ENCODE data around the gene PLD3.
"Not testable (repeated sequence)": the region's sequence is repeated elsewhere in the genome, so short reads cannot be mapped to it uniquely, and the experiment has no call there.

Gene PLD3

DNA sequence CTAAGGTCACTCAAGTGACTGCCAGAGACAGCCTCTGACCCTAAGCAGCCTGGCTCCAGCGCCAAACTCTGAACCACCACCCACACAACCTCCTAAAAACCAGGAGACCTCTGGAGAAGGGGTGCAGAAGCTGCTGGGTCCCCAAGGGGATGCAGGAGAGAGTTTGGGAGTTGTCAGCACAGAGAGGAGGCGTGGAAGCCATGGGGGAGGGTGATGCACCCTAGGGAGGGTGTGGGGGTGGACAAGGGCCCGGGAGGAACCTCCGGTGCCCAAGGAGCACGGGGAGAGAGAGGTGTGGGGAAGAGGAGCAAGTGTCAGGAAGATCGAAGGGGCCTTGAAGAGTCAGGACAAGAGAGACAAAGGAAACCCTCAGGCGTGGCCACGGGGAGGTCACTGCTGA is 43.6 kb downstream of the PLD3 start:
- no peak for DNase-seq

DNA sequence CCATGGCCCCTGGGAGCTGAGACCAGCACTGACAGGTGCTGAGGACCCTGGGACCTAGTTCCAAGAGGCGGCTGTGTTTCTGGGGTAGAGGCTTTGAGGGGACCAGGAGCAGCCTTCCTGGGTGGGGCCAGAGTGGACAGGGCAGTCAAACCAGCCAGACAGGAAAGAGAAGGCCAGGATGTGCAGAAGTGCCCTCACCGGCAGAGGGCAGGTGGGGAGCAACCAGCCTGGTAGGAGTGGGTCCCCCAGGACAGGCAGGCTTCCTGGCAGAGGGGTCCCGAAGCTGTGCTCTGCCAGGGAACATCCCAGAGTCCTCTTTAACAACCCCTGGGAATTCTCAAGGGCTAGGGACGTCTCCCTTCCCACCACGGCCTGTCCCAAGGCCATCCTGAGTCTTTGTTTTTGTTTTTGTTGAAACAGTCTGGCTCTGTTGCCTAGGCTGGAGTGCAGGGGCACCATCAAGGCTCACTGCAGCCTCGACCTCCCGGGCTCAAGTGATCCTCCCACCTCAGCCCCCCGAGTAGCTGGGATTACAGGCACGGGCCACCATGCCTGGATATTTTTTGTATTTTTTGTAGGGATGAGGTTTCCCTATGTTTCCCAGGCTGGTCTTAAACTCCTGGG is 44.5 kb downstream of the PLD3 start:
- no peak for DNase-seq

DNA sequence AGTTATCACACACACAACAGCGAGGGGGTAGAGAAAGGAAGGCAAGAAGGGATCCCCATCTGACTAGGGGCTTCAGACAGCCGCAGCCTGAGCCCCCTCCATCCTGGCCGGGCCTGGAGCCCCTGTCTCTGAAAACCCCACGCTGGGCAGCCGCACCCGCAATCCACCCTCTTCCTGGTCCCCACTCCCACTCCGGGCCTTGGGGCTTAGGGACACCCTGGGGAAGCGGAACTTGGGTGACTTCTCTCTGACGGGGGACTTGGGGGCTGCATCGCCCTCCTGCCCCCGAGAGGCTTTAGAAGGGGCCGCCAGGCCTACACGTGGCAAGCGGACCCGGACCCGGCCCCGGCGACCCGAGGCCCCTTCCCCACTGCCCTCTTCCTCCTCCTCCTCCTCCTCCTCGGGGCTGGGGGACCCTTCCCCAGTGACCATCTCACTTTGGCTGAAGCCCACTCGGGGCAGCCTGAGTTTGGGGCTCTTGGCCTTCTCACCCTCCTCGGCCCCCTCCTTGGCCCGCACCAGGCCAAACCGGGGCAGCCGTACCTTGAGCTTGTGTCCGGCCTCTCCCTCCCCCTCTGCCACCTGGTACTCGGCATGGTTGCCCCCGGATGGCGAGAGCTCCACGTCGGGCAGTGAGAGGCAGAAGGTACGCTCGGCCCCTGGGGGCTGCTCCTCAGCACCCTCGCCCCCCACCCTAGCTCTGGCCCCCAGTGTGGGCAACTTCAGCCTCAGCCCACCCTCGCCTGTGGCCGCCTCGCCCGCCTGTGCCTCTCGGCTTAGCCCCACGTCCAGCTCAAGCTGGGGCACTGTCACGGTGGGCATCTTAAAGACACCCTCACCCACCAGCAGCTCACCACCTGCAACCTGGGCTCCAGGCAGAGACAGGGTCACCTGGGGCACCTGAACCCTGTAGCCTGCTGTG is 45.7 kb downstream of the PLD3 start:
- DNase-seq = no peak

DNA sequence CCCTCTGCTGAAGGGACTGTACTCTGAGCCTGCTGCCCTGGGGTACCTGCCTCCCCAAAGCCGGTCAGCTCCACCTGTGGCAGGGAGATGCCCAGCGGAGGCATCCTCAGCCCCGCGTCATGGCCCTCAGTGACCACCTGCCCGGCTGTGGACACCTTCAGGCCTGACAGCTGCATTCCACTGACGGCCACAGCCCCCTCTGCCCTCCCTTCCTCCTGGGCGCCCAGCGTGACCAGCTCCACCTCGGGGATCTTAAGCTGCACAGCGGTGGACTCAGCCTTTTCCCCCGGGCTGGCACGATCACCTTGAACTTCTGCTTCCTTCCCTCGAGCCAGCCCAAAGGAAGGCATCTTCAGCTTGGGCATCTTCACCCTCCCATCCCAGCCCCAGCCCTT is 46.3 kb downstream of the PLD3 start:
- DNase-seq = no peak

DNA sequence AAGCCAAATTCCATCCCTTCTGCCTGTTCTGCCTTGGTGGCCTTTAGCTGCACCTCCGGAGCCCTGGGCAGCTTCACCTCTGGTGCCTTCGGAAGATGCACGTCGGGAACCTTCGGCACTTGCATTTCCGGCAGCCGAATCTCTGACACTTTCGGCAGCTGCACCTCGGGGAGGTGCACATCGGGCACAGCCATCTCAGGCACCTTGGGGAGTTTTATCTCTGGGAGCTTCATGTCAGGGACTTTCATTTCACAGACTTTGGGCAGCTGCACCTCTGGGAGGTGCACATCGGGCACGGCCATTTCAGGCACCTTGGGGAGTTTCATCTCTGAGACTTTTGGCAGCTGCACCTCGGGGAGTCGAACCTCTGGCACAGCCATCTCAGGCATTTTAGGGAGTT is 47.5 kb downstream of the PLD3 start:
- DNase-seq = no peak

DNA sequence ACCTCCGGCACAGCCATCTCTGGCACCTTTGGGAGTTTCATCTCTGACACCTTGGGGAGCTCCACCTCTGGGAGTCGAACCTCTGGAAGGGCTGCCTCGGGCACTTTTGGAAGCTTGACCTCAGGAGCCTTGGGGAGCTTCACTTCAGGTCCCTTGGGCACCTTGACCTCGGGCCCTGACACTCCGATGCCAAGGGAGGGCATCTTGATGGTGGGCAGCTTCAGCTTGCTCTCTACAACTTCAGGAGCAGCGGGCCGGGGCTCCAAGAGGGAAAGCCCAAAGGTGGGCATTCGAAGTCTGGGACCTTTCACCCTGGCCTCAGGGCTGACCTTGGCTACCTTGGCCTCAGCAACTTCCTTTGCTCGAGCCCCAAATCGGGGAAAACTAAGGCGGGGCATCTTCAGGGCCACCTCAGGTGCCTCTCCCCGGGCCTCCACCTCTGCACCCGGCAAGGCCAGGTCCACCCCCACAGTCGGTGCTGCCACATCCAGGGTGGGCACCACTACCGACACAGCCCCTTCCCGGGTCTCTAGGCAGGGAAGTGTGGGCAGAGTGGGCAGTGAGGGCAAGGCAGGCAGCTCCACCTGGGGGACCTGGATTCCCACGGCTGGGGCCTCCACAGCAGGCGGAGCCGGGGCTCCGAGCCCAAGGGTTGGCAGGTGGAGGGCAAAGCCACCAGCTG is 48.5 kb downstream of the PLD3 start:
- no peak for DNase-seq

DNA sequence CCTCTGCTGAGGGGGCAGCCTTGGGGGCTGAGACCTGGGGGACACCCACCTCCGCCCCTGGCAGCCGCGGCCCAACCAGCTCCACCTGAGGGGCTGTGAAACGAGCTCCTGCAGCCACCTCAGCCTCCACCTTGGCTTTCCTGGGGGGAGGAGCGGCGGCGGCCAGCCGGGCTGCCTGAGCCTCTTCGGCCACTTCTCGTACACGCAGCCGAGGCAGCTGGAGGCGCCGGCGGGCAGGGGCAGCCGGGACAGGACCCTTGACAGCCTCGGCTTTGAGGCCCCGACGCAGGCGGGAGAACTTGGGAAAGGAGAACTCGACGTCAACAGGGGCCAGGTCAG is 49.0 kb downstream of the PLD3 start:
- no peak for DNase-seq

DNA sequence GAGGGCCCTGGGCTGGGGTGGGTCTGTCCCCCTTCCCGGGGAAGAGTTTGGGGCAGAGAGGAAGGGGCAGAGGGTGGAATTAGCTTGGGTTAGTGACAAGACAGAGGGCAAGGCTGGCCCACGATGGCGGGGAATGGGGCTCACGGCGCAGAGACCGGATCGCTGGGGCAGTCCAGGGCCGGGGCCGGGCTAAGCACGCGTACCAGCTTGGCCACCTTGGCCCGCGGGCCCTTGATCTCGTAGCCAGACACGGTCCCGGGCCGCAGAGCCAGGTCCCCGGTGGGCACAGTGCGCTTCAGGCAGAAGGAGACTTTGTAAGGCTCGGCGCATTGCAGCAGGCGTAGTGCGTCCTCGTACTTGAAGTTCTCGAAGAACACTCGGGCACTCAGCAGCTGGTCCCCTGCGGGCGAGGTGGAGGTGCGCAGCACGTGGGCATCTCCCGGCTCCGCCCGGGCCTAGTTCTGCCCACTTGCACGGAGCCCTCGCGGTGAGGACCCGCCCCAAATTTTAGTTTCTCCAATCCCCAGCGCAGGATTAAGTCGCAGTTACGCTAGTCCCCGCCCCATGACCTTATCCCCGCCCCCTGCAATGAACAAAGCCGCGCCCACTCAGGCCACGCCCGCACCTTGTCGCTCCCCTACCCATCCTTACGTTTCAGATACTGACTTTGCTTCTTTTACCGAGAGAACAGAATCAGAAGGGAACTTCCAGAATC is 50.1 kb downstream of the PLD3 start:
- peak; percentile 61 for DNase-seq

DNA sequence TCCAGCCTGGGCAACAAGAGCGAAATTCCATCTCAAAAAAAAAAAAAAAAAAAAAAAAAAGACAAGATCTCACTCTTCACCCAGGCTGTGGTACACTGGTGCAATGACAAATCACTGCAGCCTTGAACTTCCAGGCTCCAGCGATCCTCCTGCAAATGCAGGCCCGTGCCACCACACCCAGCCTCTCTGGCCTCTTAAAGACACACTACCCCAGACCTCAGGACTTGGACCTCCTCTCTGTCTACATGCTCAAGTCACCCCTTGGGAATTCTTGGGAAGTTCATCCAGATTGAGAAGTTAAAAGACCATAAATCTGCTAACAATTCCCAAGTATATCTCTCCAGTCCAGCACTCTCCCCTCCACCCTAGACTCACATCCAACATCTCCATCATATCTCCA is 52.1 kb downstream of the PLD3 start:
- no peak for DNase-seq

DNA sequence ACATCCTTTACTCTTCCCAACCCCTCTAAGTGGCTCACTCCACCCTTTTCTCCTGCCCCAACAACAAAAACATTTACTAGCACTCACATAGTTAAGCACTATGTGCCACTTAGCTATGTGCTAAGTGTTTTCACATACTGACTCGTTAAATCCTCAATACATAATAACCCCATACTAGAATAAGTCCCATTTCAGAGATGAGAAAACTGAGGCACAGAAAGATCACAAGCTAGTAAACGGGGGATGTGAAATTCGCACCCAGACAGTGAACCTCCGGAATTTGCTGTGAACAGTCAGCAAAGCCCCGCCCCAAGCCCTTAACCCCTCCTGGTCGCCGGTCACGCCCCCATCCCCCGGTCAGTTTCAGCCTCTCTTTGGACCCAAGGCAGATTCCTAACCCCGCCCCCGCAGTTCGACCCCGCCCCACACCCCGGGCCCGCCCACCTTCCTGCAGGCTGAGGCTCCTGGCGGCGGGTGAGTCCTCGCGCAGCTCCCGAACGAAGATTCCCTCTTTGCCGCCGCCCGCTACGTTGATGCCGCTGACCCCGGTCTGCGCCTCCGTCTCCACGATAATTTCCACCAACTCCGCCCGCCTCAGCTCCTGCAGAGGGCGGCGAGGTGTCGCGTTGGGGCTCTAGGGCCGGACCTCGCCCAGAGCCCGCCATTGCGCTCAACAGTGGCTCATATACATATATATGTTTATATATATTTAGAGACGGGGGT is 54.9 kb downstream of the PLD3 start:
- peak; percentile 64 for DNase-seq

DNA sequence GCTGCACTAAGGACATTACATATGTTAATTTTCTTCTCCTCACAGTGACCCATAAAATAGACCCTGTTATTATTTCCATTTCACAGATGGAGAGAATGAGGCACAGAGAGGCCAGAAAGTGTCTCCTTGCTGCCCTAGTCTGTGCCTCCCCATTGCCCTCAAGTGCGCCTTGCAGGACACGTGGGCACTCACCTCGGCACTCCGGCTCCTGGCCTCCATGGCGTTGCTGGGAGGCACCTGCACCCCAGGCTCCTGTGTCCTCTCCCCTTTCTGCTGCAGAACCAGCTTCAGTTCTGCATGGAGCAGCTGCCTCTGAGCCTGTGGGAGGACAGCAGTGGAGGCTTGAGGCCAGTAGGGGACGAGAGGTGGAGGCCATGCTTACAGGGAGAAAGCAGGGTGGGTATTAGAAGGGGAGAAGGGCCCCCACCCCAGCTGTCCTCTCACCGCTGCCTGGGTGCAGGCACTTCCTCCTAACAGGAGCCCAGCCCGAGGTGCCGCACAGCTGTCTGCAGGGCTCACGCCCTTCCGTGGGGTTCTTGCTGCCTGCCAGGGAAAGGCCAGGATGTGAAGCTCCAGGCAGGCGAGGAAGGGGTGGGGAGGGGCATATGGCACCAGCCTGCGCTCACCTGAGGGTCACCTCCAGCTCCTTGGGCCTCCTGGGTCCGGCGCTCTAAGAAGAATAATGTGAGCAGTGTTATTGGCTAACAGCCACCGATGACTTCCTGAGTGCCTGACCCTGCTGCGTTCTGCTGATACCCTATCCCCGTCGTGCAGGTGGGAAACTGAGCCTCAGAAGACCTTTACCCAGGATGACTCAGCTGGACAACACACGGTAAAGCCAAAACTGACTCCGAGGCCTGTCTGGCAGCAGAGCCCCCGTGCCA is 59.5 kb downstream of the PLD3 start:
- no peak for DNase-seq

DNA sequence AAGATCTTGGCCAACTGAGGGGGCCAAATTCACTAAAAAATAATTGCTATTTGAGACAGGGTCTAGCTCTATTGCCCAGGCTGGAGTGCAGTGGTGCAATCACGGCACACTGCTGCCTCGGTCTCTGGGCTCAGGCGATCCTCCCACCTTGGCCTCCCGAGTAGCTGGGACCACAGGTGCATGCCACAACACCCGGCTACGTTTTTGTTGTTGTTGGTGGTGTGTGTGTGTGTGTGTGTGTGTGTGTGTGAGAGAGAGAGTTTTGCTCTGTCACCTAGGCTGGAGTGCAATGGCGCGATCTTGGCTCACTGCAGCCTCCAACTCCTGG is 60.1 kb downstream of the PLD3 start:
- not testable (repeated sequence) for DNase-seq

DNA sequence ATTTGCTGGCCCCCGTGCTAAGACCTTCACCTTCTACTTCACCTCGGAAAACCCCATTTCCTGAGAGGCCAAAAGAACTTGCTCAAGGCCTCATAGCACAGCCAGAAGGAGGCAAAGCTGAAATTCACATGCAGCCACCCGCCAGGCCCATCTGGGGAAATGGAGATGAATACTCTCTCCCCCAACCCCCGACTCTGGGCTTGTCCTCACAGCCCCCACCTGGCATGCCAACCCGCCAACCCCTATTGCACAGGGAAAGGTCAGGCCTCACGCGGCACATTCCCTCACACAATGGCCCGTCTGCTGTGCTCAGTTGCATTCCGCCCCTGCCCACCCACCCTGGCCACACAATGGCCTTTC is 61.5 kb downstream of the PLD3 start:
- no peak for DNase-seq

DNA sequence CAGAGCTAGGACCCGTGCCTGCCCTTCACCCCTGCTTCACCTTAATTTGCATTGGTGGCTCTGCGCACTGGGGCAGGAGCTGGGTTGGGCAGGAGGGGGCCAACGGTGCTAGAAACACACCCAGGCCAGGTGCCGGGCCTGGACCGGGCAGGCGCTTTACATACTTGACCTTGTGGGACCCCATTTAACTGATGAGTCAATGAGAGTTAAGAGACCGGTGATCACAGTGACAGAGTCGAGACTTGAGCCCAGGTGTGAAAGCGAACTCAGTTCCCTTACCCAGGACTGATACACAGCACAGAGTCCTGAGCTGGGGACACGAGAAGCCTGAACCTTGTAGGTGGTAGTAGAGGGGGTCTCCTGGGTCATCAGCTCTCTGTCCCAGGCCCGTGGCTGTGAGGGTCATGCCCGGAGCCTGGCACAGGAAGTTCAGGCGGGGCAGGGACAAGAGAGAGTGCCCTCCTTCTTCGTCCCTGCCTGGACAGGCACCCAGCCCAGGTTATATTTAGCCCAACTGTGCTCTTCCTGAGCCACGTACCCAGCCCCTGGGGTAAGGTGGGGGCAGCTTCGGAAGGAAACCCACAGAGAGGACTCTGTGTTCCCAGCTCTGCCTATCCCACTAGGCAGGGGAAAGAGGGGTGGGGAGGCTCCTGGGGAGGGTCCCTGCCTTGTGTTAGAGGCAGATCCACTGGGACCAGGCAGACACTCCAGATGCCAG is 62.8 kb downstream of the PLD3 start:
- no peak for DNase-seq

DNA sequence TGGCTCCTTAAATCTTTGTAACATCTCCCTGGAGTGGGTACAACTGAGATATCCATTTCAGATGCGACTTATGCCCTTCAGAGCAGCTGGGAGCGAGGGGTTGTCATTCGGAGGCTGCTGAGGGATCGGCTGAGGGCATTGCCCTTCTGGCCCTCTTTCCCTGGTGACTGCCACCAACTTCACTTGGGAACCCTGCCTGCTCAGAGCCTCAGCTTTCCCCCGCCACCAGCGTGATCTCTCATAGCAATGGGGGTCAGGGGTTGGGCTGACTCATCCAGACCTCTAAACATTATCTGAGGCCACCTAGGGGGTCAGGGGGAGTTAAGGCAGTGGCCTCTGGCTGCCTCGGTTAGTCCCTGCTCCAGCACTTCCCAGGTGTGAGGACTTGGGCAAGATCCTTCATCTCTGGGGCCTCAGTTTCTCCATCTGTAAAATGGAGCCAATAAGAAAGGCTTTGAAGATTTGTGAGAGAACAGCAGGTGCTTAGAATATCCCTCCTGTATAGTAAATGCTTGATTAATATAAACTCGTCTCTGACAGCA is 63.5 kb downstream of the PLD3 start:
- DNase-seq = no peak

DNA sequence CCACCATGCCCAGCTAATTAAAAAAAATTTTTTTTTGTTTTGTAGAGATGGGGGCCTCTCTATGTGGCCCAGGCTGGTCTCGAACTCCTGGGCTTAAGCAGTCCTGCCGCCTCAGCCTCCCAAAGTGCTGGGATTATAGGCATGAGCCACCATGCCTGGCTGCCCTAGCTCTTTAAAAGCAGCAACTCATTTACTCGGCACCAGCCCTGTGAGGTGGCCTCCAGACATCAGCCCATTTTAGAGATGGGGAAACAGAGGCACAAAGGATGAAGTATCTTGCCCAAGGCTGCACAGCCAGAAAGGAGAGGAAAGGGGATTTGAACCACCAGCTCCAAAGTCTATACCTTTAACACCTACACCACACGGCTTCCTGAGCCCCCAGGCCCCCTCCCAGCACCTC is 64.4 kb downstream of the PLD3 start:
- no peak for DNase-seq

DNA sequence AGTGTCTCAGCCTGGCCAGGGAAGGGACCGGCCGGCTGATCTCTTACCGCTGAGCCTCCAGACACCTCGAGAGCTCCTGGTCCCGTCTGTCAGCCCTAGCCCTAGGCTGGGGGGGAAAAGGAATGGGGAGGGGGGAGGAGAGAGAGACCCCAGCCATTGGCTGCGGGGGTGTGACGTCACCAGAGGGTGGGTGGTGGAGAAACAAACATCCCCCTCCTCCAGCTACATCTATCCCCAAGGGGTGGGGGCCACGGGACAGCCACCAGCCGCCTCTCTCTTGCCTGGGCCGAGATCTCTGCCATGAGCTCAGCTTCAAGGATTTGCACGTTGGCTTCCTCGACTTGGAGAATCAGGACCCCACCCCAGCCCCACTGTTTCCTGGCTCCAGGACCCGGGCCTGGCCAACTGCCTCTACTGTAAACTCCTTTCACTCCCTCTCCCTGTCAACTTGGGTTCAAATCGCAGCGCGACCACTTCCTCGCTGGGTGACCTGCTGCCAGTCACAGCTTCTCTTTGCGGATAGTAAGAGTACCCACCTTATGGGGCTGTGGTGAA is 64.9 kb downstream of the PLD3 start, which contains the start of gene PRX:
PRX (minus strand) TSS at position 88 of the 555 bp plus-strand sequence. CDS start 5,446 bp downstream, outside the sequence.
- no peak for DNase-seq

DNA sequence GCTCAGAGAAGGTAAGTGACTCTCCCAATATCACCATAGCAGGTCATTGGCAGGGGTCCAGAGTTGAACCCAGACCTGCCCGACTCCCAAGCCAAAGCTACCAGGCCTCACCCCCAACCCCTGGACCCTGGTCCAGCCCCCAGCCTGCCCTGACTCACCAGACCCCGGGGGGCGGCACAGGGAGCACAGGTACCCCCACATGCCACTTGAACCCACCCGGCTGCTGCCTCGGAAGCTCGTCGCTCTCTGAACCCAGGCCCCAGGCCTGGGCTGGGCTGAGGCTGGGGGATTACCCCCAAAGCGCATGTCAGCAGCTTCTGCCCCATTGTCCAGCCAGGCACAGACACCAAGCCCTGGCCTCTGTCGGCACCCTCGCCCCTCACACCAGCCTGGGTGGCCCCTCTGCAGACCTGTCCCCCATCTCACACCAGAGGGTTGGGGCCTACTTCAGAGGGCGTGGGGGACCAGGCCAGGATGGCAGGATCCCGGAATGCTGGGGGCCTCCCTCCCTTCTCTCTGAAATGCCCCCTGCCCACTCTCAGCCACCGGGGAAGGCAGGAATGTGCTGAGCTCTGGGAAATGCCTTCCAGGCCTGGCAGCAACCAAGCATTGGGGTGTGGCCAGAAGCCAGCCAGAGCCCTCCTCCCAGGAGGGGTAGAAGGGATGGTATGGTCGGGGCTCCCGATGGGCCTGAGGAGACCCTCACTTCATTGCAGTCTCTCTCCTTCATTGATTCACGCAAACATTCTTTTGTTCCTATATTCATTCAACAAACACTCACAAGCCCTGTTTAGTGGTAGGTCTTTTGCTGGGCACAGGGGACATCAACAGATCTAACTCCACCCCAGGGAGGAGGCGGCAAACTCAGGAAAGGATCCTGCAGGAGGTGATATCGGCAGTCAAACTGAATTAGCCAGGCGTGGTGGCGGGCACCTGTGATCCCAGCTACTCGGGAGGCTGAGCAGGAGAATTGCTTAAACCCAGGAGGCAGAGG is 66.3 kb downstream of the PLD3 start:
- DNase-seq = no peak

DNA sequence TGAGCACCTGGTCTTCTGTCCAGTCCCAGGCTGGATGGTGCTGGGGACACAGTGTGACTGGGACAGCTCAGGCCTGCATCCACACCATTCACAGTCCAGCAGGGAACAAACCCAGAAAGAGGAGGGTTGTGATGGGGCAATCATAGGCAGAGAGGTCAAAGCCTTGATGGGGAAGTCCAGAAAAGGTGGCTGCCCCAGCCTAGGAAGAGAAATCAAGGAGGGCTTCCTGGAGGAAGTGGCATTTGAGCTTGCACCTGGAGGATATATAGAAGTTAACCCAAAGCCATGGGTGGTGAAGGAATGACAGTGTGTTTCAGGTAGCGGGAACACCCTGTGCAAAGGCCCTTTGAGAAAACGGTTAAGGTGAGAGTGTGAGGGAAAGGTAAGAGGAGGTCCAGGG is 67.3 kb downstream of the PLD3 start:
- no peak for DNase-seq

All from activated T-cell treated with anti-CD3 and anti-CD28 coated beads for 4 hours (primary cell).